ENCODE data around the gene PPTC7.

PPTC7 gene

GRCh38 chr12:110508071-110508586 lies 75.0 kb downstream of the PPTC7 start:
- no peak overlapping the region for H3K4me2 ChIP-seq (ENCODE audit: low read length)
- no peak overlapping the region for H3K4me3 ChIP-seq (ENCODE audit: low read length)
- no peaks in the 10 kb centered on the region for H3K36me3 ChIP-seq (ENCODE audit: control insufficient read depth, low read length)
- no peaks in the 10 kb centered on the region for H3K79me2 ChIP-seq (ENCODE audit: control insufficient read depth, low read length)
- peaks cover 3% of the 10 kb centered on the region; the same call in 1 of the 2 replicates for H3F3A ChIP-seq (ENCODE audit: control insufficient read depth, insufficient read depth)
- no peaks in the 10 kb centered on the region for H4K20me1 ChIP-seq (ENCODE audit: control insufficient read depth, insufficient read depth, low read depth, low read length)
- no peaks in the 10 kb centered on the region for H3K9me2 ChIP-seq (replicated peaks; ENCODE audit: control insufficient read depth, low read length)
- no peaks in the 10 kb centered on the region for H3K27me3 ChIP-seq (ENCODE audit: control insufficient read depth, low read length)
- no peak overlapping the region for H3K27ac ChIP-seq (ENCODE audit: low read depth, low read length)
- TF ChIP-seq CTCF (IDR thresholded peaks at IDR 0.05; ENCODE audit: low read depth, low read length, poor library complexity, severe bottlenecking), result no peak
- no peak for TF ChIP-seq EZH2phosphoT487 (IDR thresholded peaks at IDR 0.05; ENCODE audit: borderline replicate concordance, low read length)
- H3K4me1 ChIP-seq (ENCODE audit: control insufficient read depth, low read length), result 0 out of 2 replicates have a peak, but pooled peaks cover 4% of the 10 kb centered on the region
- H3K9me3 ChIP-seq (ENCODE audit: control insufficient read depth, insufficient read depth, low read length), result no peaks in the 10 kb centered on the region

- H3K79me2 ChIP-seq (ENCODE audit: control insufficient read depth, low read length), result peaks cover 15% of the 10 kb centered on the region
- H3K9me3 ChIP-seq (ENCODE audit: control insufficient read depth, insufficient read depth, low read length), result peaks cover 6% of the 10 kb centered on the region; the same call in 1 of the 2 replicates
- H3K27me3 ChIP-seq (ENCODE audit: control insufficient read depth, low read length), result no peaks in the 10 kb centered on the region
- H3K27ac ChIP-seq (ENCODE audit: low read depth, low read length), result no peak overlapping the region
- peaks cover 12% of the 10 kb centered on the region for H3K36me3 ChIP-seq (ENCODE audit: control insufficient read depth, low read length)
- H3F3A ChIP-seq (ENCODE audit: control insufficient read depth, insufficient read depth), result peaks cover 5% of the 10 kb centered on the region; the same call in 1 of the 2 replicates
- H3K4me1 ChIP-seq (ENCODE audit: control insufficient read depth, low read length), result peaks cover 16% of the 10 kb centered on the region
- H3K4me3 ChIP-seq (ENCODE audit: low read length), result no peak overlapping the region
- no peaks in the 10 kb centered on the region for H3K9me2 ChIP-seq (replicated peaks; ENCODE audit: control insufficient read depth, low read length)
- no peak overlapping the region for H3K4me2 ChIP-seq (ENCODE audit: low read length)
- no peak for TF ChIP-seq EZH2phosphoT487 (IDR thresholded peaks at IDR 0.05; ENCODE audit: borderline replicate concordance, low read length)
- TF ChIP-seq CTCF (IDR thresholded peaks at IDR 0.05; ENCODE audit: low read depth, low read length, poor library complexity, severe bottlenecking), result no peak
- H4K20me1 ChIP-seq (ENCODE audit: control insufficient read depth, insufficient read depth, low read depth, low read length), result peaks cover under 1% of the 10 kb centered on the region; the same call in 1 of the 2 replicates
Observed at GRCh38 chr12:110505332-110505731, 77.8 kb downstream of the PPTC7 start.

- no peak overlapping the region for H3K4me2 ChIP-seq (ENCODE audit: low read length)
- peaks cover 31% of the 10 kb centered on the region for H3K36me3 ChIP-seq (ENCODE audit: control insufficient read depth, low read length)
- H3K9me3 ChIP-seq (ENCODE audit: control insufficient read depth, insufficient read depth, low read length), result peaks cover 6% of the 10 kb centered on the region; the same call in 1 of the 2 replicates
- H3K27ac ChIP-seq (ENCODE audit: low read depth, low read length), result no peak overlapping the region
- peaks cover 9% of the 10 kb centered on the region; the same call in 1 of the 2 replicates for H4K20me1 ChIP-seq (ENCODE audit: control insufficient read depth, insufficient read depth, low read depth, low read length)
- no peaks in the 10 kb centered on the region for H3K9me2 ChIP-seq (replicated peaks; ENCODE audit: control insufficient read depth, low read length)
- H3K4me3 ChIP-seq (ENCODE audit: low read length), result no peak overlapping the region
- H3K79me2 ChIP-seq (ENCODE audit: control insufficient read depth, low read length), result peaks cover 34% of the 10 kb centered on the region
- peaks cover 15% of the 10 kb centered on the region; the same call in 1 of the 2 replicates for H3F3A ChIP-seq (ENCODE audit: control insufficient read depth, insufficient read depth)
- H3K4me1 ChIP-seq (ENCODE audit: control insufficient read depth, low read length), result peaks cover 31% of the 10 kb centered on the region
- no peaks in the 10 kb centered on the region for H3K27me3 ChIP-seq (ENCODE audit: control insufficient read depth, low read length)
- no peak for TF ChIP-seq CTCF (IDR thresholded peaks at IDR 0.05; ENCODE audit: low read depth, low read length, poor library complexity, severe bottlenecking)
- TF ChIP-seq EZH2phosphoT487 (IDR thresholded peaks at IDR 0.05; ENCODE audit: borderline replicate concordance, low read length), result no peak
Observed at GRCh38 chr12:110503432-110503831, 79.7 kb downstream of the PPTC7 start.

All from DOHH2 (cell line).